ENCODE results near the gene PIK3CB.
"Not testable (repeated sequence)": the region's sequence is repeated elsewhere in the genome, so short reads cannot be mapped to it uniquely, and the experiment has no call there.

Gene PIK3CB

DNA sequence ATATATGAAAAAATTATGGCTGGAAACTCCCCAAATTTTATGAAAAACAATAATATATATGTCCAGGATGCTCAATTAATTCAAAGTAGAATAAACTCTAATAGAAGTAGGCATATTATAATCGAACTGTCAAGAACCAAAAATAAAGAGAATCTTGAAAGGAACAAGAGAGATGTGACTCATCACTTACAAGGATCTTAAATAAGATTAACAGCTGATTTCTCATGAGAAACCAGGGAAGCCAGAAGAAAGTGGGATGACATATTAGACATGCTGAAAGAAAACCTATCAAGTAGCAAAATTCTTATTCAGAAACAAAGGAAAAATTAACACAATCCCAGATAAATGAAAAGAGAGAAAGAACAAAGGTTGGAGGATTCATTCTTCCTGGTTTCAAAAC is 159.3 kb downstream of the PIK3CB start:
- DNase-seq = no peak

DNA sequence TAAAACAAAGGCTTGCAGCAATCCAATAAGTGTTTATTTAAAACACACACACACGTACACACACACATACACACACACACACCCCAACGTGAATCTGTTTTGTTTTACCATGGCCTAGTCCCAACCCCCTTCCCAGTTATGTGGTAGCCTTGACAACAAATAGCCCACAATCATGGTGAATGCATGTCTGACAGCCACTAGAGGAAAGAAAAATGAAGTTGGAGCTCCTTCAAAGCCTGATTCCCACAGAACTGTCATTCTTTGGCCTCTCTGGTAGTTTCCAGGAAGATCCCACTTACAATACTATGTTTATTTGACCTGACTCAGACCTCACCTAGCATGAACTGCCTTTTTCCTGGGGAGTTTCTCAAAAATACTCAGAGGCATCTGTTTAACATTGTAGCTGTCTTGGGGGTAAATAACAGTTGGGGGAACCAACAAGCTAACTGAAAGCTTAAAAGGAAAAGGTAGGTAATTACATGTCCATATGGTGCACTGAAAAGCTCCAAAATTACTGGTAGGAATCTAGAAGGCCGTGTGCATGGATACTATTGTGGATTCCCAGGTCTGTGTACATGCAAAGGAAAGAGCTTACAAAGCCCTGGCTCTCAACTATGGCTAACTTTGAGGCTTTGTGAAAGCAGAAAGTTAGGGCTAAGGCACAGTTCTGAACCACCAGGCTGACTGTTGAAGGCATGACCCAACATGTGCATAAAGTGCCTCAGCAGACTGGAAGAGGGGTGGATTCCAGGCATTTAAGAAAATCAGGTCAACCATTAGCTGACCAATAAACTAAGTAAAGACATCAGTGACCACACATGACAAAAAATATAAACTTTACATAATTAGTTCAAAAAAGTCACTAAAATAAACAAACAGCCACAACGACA is 160.8 kb downstream of the PIK3CB start:
- DNase-seq = no peak

DNA sequence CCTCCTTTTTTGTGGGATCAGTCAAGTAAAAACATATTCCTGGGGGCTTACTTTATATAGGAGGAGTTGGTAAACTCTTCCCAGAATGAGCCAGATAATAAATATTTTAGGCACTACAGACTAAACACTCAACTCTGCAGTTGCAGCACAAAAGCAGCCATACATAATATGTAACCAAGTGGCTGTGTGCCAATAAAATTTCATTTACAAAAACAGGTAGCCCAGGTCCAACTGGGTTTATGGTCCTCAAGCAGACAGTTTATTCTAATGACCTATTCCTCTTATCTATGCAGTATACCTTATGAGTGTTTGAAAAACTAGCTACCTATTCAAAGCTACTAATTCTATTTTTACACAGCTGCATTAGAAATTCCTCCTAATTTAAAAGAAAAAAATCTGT is 164.3 kb downstream of the PIK3CB start:
- no peak for DNase-seq

DNA sequence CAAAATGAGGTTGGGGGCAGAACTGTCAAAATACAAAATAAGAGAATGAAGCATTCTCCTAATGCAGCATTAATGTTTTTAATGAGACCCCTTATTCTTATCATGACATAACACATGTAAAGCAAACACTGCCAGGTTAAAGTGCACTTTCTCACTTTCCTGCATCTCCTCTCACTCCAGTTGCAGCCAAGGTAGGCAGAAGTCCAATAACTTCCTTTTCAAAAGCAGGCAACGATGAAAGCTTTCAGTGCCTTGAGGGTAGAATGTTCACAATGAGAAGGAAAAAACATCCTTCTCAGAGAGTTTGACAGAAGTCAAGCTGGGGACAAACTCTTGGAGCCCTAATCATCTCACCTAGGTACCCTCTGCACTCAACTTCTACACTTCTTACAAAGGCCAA is 166.6 kb downstream of the PIK3CB start:
- no peak for DNase-seq

DNA sequence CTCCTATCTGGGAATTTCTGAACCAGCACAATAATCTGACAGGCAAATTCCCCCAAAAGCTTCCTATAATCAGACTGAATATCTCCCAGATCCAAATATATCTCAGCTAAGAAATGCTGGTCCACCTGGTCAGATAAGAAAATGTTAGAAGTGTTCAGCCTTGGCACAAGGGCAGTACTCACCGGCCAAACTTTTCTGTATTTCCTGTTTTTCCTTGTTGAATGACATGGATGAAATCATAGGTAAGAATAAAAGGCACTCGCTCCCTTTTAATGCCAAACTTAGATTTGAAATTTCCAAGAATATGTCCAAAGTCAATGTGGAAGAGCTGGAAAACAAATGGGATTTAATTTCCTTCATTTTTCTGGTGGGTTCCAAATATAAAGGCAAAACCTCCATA is 177.2 kb downstream of the PIK3CB start:
- DNase-seq = no peak

DNA sequence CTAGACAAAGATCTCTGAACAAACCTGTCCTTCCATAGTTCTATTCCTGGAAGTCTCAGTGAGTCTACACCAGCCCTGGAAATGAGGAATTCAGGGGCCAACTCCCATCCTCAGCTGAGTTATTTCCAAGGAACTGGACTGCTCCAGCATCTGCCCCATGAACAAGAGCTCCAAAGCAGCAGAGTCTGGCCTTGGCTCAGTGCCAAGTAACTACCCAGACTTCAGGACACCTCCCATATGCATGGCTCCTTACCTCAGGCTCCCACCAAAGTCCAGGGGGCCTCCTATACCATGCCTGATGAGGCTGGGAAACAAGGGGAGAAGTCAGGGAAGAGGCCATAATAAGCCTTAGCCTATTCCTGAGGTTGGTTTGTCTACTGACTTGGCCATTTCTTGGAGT is 181.2 kb downstream of the PIK3CB start:
- DNase-seq = no peak

DNA sequence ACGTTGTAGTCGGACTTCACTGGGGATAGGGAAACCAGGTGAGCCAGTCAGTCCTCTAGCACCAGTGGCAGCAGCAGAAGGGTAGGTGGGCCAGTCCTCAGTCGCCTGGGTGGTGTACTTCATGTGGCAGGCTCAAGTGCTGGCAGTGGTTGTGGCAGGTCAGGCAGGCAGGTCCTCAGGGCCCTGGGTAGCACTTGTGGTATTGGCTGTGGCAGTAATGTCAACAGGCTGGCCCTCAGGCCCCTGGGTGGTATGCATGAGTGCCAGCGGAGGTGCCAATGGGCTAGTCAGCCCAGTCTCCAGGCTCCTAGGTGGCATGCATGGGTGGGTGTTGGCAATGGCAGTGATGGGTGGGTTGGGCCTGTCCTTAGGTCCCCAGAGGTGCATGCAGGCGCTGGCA is 185.6 kb downstream of the PIK3CB start:
- DNase-seq = no peak

- DNase-seq = no peak
Measured at GRCh38 chr3:138646513-138646912, 188.2 kb downstream of the PIK3CB start.

DNA sequence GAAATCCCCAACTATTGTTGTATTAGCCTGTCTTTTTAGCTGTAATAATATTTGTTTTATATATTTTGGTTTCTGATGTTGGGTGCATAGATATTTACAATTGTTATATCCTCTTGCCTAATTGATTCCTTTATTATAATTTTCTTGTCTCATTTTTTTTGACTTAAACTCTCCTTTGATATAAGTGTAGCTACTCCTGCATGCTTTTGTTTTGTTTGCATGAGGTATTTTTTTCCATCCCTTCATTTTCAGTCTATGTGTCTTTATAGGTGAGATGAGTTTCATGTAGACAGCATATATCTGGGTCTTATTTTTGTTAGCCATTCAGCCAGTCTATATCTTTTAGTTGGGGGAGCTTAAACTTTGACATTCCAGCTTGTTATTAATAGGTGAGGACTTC is 188.7 kb downstream of the PIK3CB start:
- DNase-seq = no peak

DNA sequence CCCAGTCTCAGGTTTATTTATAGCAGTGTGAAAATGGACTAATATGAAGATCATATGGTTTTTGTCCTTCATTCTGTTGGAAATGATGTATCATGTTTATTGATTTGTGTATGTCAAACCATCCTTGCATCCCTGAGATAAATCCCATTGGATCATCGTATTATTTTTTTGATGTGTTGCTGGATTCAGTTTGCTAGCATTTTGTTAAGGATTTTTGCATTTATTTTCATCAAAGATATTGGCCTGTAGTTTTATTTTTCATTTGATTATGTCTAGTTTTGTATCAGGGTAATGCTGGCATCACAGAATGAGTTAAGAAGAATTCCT is 191.8 kb downstream of the PIK3CB start:
- no peak for DNase-seq

GRCh38 chr3:138642226-138642926 is 192.4 kb downstream of the PIK3CB start:
- DNase-seq = no peak

GRCh38 chr3:138640537-138640936 is 194.2 kb downstream of the PIK3CB start:
- DNase-seq = no peak

DNA sequence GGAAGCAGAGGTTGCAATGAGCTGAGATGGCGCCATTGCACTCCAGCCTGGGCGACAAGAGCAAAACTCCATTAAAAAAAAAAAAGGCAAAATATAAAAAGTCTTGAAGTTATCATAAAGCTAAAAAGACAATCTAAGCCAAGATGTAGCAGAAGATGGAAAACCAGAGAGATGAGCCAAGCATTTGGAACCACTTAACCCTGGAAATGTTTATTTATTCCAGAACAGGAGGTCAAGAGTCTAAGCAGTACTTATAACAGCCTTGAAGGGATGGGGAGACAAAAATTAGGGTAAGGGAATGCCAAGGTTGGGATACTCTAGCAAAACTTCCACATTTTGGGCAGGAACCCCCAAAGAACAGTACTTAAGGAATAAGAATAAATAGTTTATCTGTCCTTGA is 196.1 kb downstream of the PIK3CB start:
- no peak for DNase-seq

DNA sequence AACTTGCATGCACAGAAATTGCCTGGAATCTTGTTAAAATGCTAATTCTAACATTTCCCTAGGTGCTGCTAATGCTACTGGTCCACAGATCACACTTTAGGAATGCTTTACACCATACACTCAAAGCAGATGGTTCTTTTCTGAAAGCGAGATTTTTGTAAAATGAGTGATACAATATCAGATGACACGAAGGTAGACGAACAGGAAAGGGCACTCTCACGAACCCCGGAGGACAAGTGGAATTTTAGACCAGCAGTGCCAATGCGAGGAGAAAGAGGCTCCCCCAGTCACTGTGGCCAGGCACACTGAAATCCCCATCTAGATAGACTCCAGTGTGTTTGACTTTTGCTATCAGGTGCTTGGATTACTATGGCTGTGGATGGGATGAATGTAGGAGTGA is 205.2 kb downstream of the PIK3CB start:
- DNase-seq = no peak

GRCh38 chr3:138625707-138626365 is 208.9 kb downstream of the PIK3CB start:
- no peak for DNase-seq

DNA sequence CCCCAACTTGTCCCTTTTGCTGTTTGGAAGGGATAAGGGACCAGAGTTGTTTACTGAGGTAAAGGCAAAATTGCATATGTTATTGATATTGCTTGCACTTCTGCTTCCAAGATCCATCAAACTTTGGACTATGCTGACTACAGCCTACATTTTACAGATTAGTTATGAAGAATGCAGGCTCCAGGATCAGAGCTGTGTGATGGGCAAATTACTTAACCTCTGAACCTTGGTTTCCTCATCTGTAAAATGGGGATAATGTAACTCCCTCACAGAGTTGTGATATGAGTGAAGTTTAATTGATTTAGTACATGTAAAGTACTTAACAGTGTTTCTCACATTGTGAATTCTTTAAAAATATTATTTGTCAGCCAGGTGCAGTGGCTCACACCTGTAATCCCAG is 210.2 kb downstream of the PIK3CB start:
- no peak for DNase-seq

DNA sequence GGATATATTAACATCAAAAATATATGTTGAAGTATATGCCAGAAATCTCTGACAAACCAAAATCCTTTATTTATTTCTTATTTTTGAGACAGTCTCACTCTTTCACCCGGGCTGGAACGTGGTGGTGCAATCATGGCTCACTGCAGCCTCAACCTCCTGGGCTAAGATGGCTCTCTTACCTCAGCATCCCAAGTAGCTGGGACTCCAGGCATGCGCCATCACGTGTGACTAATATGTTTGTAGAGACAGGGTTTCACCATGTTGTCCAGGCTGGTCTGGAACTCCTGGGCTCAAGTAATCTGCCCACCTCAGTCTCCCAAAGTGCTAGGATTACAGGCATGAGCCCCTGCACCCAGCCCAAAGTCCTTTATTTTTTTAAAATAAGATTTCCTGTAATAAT is 214.3 kb downstream of the PIK3CB start:
- no peak for DNase-seq

- DNase-seq = no peak
Measured at GRCh38 chr3:138615462-138615861, 219.3 kb downstream of the PIK3CB start.

DNA sequence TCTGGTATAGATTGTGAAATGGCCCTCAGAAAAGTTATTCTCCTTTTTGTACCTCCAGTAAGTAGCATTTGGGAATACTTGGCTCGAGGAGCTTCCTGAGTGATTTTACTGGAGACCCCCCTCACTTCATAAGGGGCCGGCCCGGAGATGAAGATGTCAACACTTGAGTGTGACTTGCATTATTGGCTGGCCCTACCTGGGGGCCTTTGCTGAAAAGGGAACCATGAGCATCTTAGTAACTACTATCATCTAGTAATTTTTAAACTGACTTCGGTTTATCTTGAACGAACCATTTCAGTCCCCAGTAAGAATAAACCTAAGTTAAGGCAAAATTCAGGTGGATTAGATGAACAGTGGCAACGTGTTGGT is 224.8 kb downstream of the PIK3CB start:
- no peak for DNase-seq

GRCh38 chr3:138608322-138609135 is 226.2 kb downstream of the PIK3CB start, which contains the start of gene FAIM:
FAIM (plus strand) TSS chr3:138608771; CDS start chr3:138619727, 10,956 bp downstream.
- DNase-seq = peak; percentile 62

- not testable (repeated sequence) for DNase-seq
Measured at GRCh38 chr3:138604106-138604595, 230.6 kb downstream of the PIK3CB start.
